ENCODE results near the gene PTGES2. TPM values are rescaled to one million over a fixed set of nuclear protein-coding genes. Genes with fewer than 3 reads are reported as not detected.

The PTGES2 gene
- total and polyA plus RNA-seq, 2 of the 13 experiments (the other 11 are each of a cell fraction or from before 2014, with no cell fraction given) = 63.7 to 79.8 TPM

- TF ChIP-seq, protein P1, sequence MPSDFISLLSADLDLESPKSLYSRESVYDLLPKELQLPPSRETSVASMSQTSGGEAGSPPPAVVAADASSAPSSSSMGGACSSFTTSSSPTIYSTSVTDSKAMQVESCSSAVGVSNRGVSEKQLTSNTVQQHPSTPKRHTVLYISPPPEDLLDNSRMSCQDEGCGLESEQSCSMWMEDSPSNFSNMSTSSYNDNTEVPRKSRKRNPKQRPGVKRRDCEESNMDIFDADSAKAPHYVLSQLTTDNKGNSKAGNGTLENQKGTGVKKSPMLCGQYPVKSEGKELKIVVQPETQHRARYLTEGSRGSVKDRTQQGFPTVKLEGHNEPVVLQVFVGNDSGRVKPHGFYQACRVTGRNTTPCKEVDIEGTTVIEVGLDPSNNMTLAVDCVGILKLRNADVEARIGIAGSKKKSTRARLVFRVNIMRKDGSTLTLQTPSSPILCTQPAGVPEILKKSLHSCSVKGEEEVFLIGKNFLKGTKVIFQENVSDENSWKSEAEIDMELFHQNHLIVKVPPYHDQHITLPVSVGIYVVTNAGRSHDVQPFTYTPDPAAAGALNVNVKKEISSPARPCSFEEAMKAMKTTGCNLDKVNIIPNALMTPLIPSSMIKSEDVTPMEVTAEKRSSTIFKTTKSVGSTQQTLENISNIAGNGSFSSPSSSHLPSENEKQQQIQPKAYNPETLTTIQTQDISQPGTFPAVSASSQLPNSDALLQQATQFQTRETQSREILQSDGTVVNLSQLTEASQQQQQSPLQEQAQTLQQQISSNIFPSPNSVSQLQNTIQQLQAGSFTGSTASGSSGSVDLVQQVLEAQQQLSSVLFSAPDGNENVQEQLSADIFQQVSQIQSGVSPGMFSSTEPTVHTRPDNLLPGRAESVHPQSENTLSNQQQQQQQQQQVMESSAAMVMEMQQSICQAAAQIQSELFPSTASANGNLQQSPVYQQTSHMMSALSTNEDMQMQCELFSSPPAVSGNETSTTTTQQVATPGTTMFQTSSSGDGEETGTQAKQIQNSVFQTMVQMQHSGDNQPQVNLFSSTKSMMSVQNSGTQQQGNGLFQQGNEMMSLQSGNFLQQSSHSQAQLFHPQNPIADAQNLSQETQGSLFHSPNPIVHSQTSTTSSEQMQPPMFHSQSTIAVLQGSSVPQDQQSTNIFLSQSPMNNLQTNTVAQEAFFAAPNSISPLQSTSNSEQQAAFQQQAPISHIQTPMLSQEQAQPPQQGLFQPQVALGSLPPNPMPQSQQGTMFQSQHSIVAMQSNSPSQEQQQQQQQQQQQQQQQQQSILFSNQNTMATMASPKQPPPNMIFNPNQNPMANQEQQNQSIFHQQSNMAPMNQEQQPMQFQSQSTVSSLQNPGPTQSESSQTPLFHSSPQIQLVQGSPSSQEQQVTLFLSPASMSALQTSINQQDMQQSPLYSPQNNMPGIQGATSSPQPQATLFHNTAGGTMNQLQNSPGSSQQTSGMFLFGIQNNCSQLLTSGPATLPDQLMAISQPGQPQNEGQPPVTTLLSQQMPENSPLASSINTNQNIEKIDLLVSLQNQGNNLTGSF (CRISPR knock-in tag; IDR thresholded peaks at IDR 0.05) = no peak
- TF ChIP-seq PBX3 (CRISPR knock-in tag; IDR thresholded peaks at IDR 0.05; ENCODE audit: borderline replicate concordance) = peak; percentile 52; the same call in 1 of the 2 replicates
- TF ChIP-seq MTF1 (CRISPR knock-in tag; IDR thresholded peaks at IDR 0.05) = no peak
- TF ChIP-seq ZZZ3 (CRISPR knock-in tag; IDR thresholded peaks at IDR 0.05; ENCODE audit: borderline replicate concordance) = no peak
- no peak; the same call in 1 of the 2 replicates for TF ChIP-seq ZNF232 (CRISPR knock-in tag; IDR thresholded peaks at IDR 0.05; ENCODE audit: borderline replicate concordance)
- peak; percentile 85 for TF ChIP-seq GABPB1 (CRISPR knock-in tag; IDR thresholded peaks at IDR 0.05)
- TF ChIP-seq ZHX1 (CRISPR knock-in tag; IDR thresholded peaks at IDR 0.05; ENCODE audit: low read depth) = no peak
- TF ChIP-seq KLF16 (CRISPR knock-in tag; IDR thresholded peaks at IDR 0.05) = peak in 1 of 2 experiments; percentile 88; a peak in 2 of 4 replicates
- TF ChIP-seq ZFP36L2 (CRISPR knock-in tag; IDR thresholded peaks at IDR 0.05) = no peak
- peak; percentile 67 for TF ChIP-seq ZMAT3 (CRISPR knock-in tag; conservative IDR thresholded peaks at IDR 0.05)
- TF ChIP-seq MZF1 (CRISPR knock-in tag; IDR thresholded peaks at IDR 0.05; ENCODE audit: borderline replicate concordance) = no peak
- TF ChIP-seq MED13 (CRISPR knock-in tag; IDR thresholded peaks at IDR 0.05) = no peak
- TF ChIP-seq KDM3A (CRISPR knock-in tag; IDR thresholded peaks at IDR 0.05; ENCODE audit: low read depth) = 0 out of 2 replicates have a peak, but pooled peaks have one; percentile 59
- peak; percentile 17; the same call in 1 of the 2 replicates for TF ChIP-seq ZNF264 (CRISPR knock-in tag; IDR thresholded peaks at IDR 0.05)
- no peak for TF ChIP-seq ZFP41 (CRISPR knock-in tag; IDR thresholded peaks at IDR 0.05; ENCODE audit: borderline replicate concordance)
- no peak for TF ChIP-seq DR1 (CRISPR knock-in tag; IDR thresholded peaks at IDR 0.05)
- TF ChIP-seq ZFY (CRISPR knock-in tag; IDR thresholded peaks at IDR 0.05) = no peak; the same call in 1 of the 2 replicates
- TF ChIP-seq ZNF230 (CRISPR knock-in tag; IDR thresholded peaks at IDR 0.05) = no peak; the same call in 1 of the 2 replicates
- TF ChIP-seq TEAD3 (CRISPR knock-in tag; optimal IDR thresholded peaks at IDR 0.05; ENCODE audit: borderline replicate concordance) = no peak
- peak; percentile 57; the same call in 1 of the 2 replicates for TF ChIP-seq ZNF768 (CRISPR knock-in tag; IDR thresholded peaks at IDR 0.05)
Observed at GRCh38 chr9:128127990-128128835, 684 bp upstream of the PTGES2 start (continued).
